HepG2 (cell line): ENCODE results near the gene PP2D1. TPM values are rescaled to one million over a fixed set of nuclear protein-coding genes. Genes with fewer than 3 reads are reported as not detected.

Experiments
- BATF2 ChIP-seq: sonication (generic); formaldehyde crosslinking; IDR thresholded peaks from 2 replicates; pipeline ENCODE4 v1.8.0; 2022; ENCODE audit warnings: mild to moderate bottlenecking, missing genetic modification reagents, moderate library complexity
- BHLHE40 ChIP-seq: IDR thresholded peaks from 2 replicates; pipeline ENCODE4 v1.6.1; 2011; ENCODE audit warnings: low read length, improper control_type of control experiment
- ELF3 ChIP-seq: IDR thresholded peaks from 2 replicates; pipeline ENCODE4 v1.6.1; 2016; ENCODE audit warnings: missing genetic modification reagents, missing compliant biosample characterization
- GLMP ChIP-seq: sonication (generic); formaldehyde crosslinking; IDR thresholded peaks from 2 replicates; pipeline ENCODE4 v1.9.0; 2021; ENCODE audit warnings: missing genetic modification reagents, mild to moderate bottlenecking, borderline replicate concordance
- HCFC1 ChIP-seq: fragments of 150-350 bp; IDR thresholded peaks from 2 replicates; pipeline ENCODE4 v1.6.1; 2014; ENCODE audit warnings: low read depth, low read length
- HDAC2 ChIP-seq: sonication (generic); formaldehyde crosslinking; IDR thresholded peaks from 2 replicates; pipeline ENCODE4 v1.4.0; 2020; ENCODE audit warnings: missing genetic modification reagents
- HNF4G ChIP-seq, 2 experiments: sonication (generic) in 1 of 2; formaldehyde crosslinking in 1 of 2; IDR thresholded peaks; 2 replicates each; pipeline versions ENCODE4 v1.4.0 to v1.6.1; 2011 to 2020; ENCODE audit warnings: borderline replicate concordance in 2 of 2, low read depth in 2 of 2, mild to moderate bottlenecking in 2 of 2, low read length in 1 of 2, missing genetic modification reagents in 1 of 2, moderate library complexity in 1 of 2
- MEIS1 ChIP-seq: sonication (generic); formaldehyde crosslinking; IDR thresholded peaks from 2 replicates; pipeline ENCODE4 v1.9.0; 2021; ENCODE audit warnings: mild to moderate bottlenecking, missing genetic modification reagents, moderate library complexity, borderline replicate concordance
- NCOA1 ChIP-seq: sonication (generic); formaldehyde crosslinking; IDR thresholded peaks from 2 replicates; pipeline ENCODE4 v1.9.0; 2021; ENCODE audit warnings: missing genetic modification reagents
- NFAT5 ChIP-seq: sonication (generic); formaldehyde crosslinking; IDR thresholded peaks from 2 replicates; pipeline ENCODE4 v1.4.0; 2020; ENCODE audit warnings: missing genetic modification reagents
- NRL ChIP-seq: sonication (generic); formaldehyde crosslinking; IDR thresholded peaks from 2 replicates; pipeline ENCODE4 v1.5.0; 2020; ENCODE audit warnings: missing genetic modification reagents, mild to moderate bottlenecking, moderate library complexity, borderline replicate concordance
- RELA ChIP-seq: sonication (generic); formaldehyde crosslinking; IDR thresholded peaks from 2 replicates; pipeline ENCODE4 v1.4.0; 2020; ENCODE audit warnings: missing genetic modification reagents
- SP1 ChIP-seq, 2 experiments: fragments of 450-650 bp in 1 of 2; sonication (generic) in 1 of 2; formaldehyde crosslinking in 1 of 2; IDR thresholded peaks; 2 replicates each; pipeline versions ENCODE4 v1.4.0 to v1.6.1; 2016 to 2020; ENCODE audit warnings: missing genetic modification reagents in 1 of 2
- ZNF280B ChIP-seq: sonication (generic); formaldehyde crosslinking; IDR thresholded peaks from 2 replicates; pipeline ENCODE4 v1.5.0; 2020; ENCODE audit warnings: missing genetic modification reagents, mild to moderate bottlenecking, borderline replicate concordance
- ZNF280D ChIP-seq: sonication (generic); formaldehyde crosslinking; IDR thresholded peaks from 2 replicates; pipeline ENCODE4 v1.5.1; 2020; ENCODE audit warnings: mild to moderate bottlenecking, missing genetic modification reagents
- polyA plus RNA-seq, 8 experiments: library from polyadenylated mRNA; depleted of rRNA in 3 of 8; stranded (reverse) in 7 of 8; unstranded in 1 of 8; fragments of >200 nt; fragmentation: Illumina TruSeq in 4 of 8; extraction: Trizol in 4 of 8; gene quantifications; 2 replicates each; pipeline versions ENCODE4 v1.2.1 to v1.2.3, GENCODE V29; 2011 to 2016; ENCODE audit warnings: low read depth in 4 of 8, missing spikeins in 1 of 8, mixed read lengths in 1 of 8; ENCODE audit not compliant: insufficient read depth in 1 of 8
- total RNA-seq, 5 experiments: library from RNA; depleted of rRNA; stranded (reverse); fragments of >200 nt; fragmentation: Illumina TruSeq; extraction: Trizol; gene quantifications; 2 replicates each; pipeline ENCODE4 v1.2.3, GENCODE V29; 2016; ENCODE audit warnings: low read depth in 1 of 5

PP2D1 gene
- total and polyA plus RNA-seq, 2 of the 13 experiments (the other 11 are each of a cell fraction or from before 2014, with no cell fraction given), result not detected

- TF ChIP-seq HCFC1 (no peak), HNF4G (IDR thresholded peaks at IDR 0.05; ENCODE audit: borderline replicate concordance, low read depth, low read length) (no peak; the same call in 1 of the 2 replicates), HNF4G (CRISPR knock-in tag; IDR thresholded peaks at IDR 0.05; ENCODE audit: borderline replicate concordance, low read depth) (no peak), NRL (CRISPR knock-in tag) (no peak), RELA (CRISPR knock-in tag) (no peak), MEIS1 (no peak), ZNF280D (CRISPR knock-in tag) (no peak), SP1 (IDR thresholded peaks at IDR 0.05) (no peak), SP1 (CRISPR knock-in tag; IDR thresholded peaks at IDR 0.05) (no peak), BATF2 (no peak), GLMP (CRISPR knock-in tag) (no peak), BHLHE40 (no peak), ELF3 (CRISPR knock-in tag) (no peak), NCOA1 (CRISPR knock-in tag) (no peak), HDAC2 (CRISPR knock-in tag) (no peak), NFAT5 (CRISPR knock-in tag) (no peak), ZNF280B (CRISPR knock-in tag) (no peak)
Observed at GRCh38 chr3:20039765-20040547, 27.9 kb upstream of the PP2D1 start, which contains the start of gene KAT2B (continued).
